Chondrocyte (in vitro differentiated cells): ENCODE results near the gene WBP1L. TPM values are rescaled to one million over a fixed set of nuclear protein-coding genes. Genes with fewer than 3 reads are reported as not detected.

Source experiments
- DNase-seq: peaks from one replicate; pipeline ENCODE4 v3.0.0; 2021; ENCODE audit warnings: mixed read lengths, low spot score
- H3K27ac Mint-ChIP-seq: one replicate; pipeline ENCODE4 v1.8.0; 2021; ENCODE audit warnings: mild to moderate bottlenecking, moderate library complexity, mixed read lengths; ENCODE audit not compliant: unreplicated experiment
- H3K27me3 Mint-ChIP-seq: 2 replicates; pipeline ENCODE4 v1.8.0; 2021; ENCODE audit warnings: low read depth, mixed read lengths
- H3K36me3 Mint-ChIP-seq: 2 replicates; pipeline ENCODE4 v1.8.0; 2021; ENCODE audit warnings: low read depth, mixed read lengths
- H3K4me1 Mint-ChIP-seq: 2 replicates; pipeline ENCODE4 v1.8.0; 2021; ENCODE audit warnings: low read depth, mild to moderate bottlenecking, mixed read lengths
- H3K4me3 Mint-ChIP-seq: one replicate; pipeline ENCODE4 v1.8.0; 2021; ENCODE audit warnings: mild to moderate bottlenecking, moderate library complexity, mixed read lengths; ENCODE audit not compliant: unreplicated experiment
- H3K9me3 Mint-ChIP-seq: 2 replicates; pipeline ENCODE4 v1.8.0; 2021; ENCODE audit warnings: low read depth, mixed read lengths
- CTCF ChIP-seq: fragments of 200-600 bp; sonication (generic); IDR thresholded peaks from 2 replicates; pipeline ENCODE4 v1.5.0; 2021; ENCODE audit warnings: antibody characterized with exemption, mild to moderate bottlenecking, moderate library complexity
- total RNA-seq: library from RNA; stranded (reverse); gene quantifications from 3 replicates; pipeline ENCODE4 v1.2.1, GENCODE V29; 2021

The WBP1L gene
- total RNA-seq, 1 donor from 2014 or later: 95.3 TPM

- TF ChIP-seq CTCF: no peak
- no peaks in the 10 kb centered on the region for H3K27me3 Mint-ChIP-seq
- DNase-seq: no peak
- peaks cover 19% of the 10 kb centered on the region for H3K36me3 Mint-ChIP-seq
- no peak overlapping the region for H3K27ac Mint-ChIP-seq
- H3K4me3 Mint-ChIP-seq: no peak overlapping the region
- no peaks in the 10 kb centered on the region for H3K9me3 Mint-ChIP-seq
- peaks cover 17% of the 10 kb centered on the region for H3K4me1 Mint-ChIP-seq
Observed at GRCh38 chr10:102701796-102702195, 42.0 kb upstream of the WBP1L start.

GRCh38 chr10:102702742-102703141 is 41.0 kb upstream of the WBP1L start:
- H3K4me1 Mint-ChIP-seq: peaks cover 21% of the 10 kb centered on the region
- H3K27me3 Mint-ChIP-seq: no peaks in the 10 kb centered on the region
- H3K27ac Mint-ChIP-seq: no peak overlapping the region
- H3K9me3 Mint-ChIP-seq: no peaks in the 10 kb centered on the region
- no peak overlapping the region for H3K4me3 Mint-ChIP-seq
- peaks cover 15% of the 10 kb centered on the region for H3K36me3 Mint-ChIP-seq
- DNase-seq: no peak
- no peak for TF ChIP-seq CTCF

- TF ChIP-seq CTCF: no peak
- no peak for DNase-seq
- Mint-ChIP-seq H3K4me3 (no peak overlapping the region), H3K4me1 (peaks cover 21% of the 10 kb centered on the region), H3K36me3 (peaks cover 3% of the 10 kb centered on the region), H3K27me3 (no peaks in the 10 kb centered on the region), H3K9me3 (no peaks in the 10 kb centered on the region), H3K27ac (peak overlapping the region; percentile 18)
Observed at GRCh38 chr10:102704915-102705314, 38.8 kb upstream of the WBP1L start.

DNA sequence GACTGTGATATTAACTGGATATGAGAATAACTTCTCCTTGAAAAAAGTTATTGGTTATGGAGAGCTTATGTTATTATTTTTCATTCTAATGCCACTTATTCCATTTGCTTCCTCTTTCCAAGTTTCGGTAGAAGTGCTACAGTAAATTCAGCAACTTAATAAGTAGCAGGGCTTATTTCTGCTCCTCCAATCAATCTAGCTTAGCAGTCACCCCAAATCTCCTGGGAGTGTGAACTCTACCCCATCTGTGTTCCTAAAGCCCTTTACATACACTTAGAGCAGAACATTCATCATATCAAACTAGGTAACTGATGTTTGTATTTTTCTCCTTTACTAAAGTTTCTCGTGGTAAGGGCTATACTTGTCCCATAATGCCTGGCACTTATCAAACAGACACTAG is 38.2 kb upstream of the WBP1L start:
- H3K4me3 Mint-ChIP-seq: no peak overlapping the region
- no peak for DNase-seq
- no peak overlapping the region for H3K27ac Mint-ChIP-seq
- H3K4me1 Mint-ChIP-seq: peaks cover 27% of the 10 kb centered on the region
- H3K36me3 Mint-ChIP-seq: peaks cover 3% of the 10 kb centered on the region
- H3K9me3 Mint-ChIP-seq: no peaks in the 10 kb centered on the region
- H3K27me3 Mint-ChIP-seq: no peaks in the 10 kb centered on the region
- no peak for TF ChIP-seq CTCF

DNA sequence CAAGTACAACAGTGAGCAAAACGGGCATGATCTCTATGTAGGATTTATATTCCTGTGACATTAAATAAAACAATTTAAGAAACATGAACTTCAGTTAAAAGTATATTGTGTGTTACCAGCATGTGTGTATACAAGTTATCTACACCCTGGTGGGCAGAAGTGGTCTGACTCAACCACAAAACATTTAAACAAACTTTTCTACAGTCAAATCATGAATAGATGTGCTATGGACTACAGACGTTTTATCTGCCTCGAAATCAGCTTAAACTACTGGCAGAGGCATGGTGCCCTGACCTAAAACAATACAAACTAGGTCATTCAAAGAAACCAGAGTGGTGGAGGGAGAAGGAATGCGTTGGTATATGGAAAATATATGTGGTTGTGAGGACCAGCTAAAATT is 33.1 kb upstream of the WBP1L start:
- H3K4me1 Mint-ChIP-seq: peaks cover 44% of the 10 kb centered on the region
- H3K9me3 Mint-ChIP-seq: no peaks in the 10 kb centered on the region
- no peaks in the 10 kb centered on the region for H3K36me3 Mint-ChIP-seq
- peak; percentile 40 for TF ChIP-seq CTCF
- no peak for DNase-seq
- no peak overlapping the region for H3K4me3 Mint-ChIP-seq
- peak overlapping the region; percentile 30 for H3K27ac Mint-ChIP-seq
- H3K27me3 Mint-ChIP-seq: no peaks in the 10 kb centered on the region
